IPS-15b (cell line): ENCODE data around the gene HTD2.

Experiments
- H3K27me3 ChIP-seq: one replicate; pipeline ENCODE4 v1.6.1; 2013; ENCODE audit warnings: low read length; ENCODE audit not compliant: control insufficient read depth, insufficient read depth
- H3K36me3 ChIP-seq: one replicate; pipeline ENCODE4 v1.6.1; 2013; ENCODE audit warnings: low read length; ENCODE audit not compliant: control insufficient read depth, insufficient read depth
- H3K4me1 ChIP-seq: one replicate; pipeline ENCODE4 v1.6.1; 2013; ENCODE audit warnings: mild to moderate bottlenecking, low read length; ENCODE audit not compliant: control insufficient read depth, insufficient read depth
- H3K4me3 ChIP-seq: one replicate; pipeline ENCODE4 v1.5.1; 2013; ENCODE audit warnings: low read depth, low read length
- H3K9ac ChIP-seq: one replicate; pipeline ENCODE4 v1.6.1; 2013; ENCODE audit warnings: low read depth, mild to moderate bottlenecking, low read length
- H3K9me3 ChIP-seq: one replicate; pipeline ENCODE4 v1.6.1; 2013; ENCODE audit warnings: mild to moderate bottlenecking, low read length; ENCODE audit not compliant: control insufficient read depth, insufficient read depth

Gene HTD2

DNA sequence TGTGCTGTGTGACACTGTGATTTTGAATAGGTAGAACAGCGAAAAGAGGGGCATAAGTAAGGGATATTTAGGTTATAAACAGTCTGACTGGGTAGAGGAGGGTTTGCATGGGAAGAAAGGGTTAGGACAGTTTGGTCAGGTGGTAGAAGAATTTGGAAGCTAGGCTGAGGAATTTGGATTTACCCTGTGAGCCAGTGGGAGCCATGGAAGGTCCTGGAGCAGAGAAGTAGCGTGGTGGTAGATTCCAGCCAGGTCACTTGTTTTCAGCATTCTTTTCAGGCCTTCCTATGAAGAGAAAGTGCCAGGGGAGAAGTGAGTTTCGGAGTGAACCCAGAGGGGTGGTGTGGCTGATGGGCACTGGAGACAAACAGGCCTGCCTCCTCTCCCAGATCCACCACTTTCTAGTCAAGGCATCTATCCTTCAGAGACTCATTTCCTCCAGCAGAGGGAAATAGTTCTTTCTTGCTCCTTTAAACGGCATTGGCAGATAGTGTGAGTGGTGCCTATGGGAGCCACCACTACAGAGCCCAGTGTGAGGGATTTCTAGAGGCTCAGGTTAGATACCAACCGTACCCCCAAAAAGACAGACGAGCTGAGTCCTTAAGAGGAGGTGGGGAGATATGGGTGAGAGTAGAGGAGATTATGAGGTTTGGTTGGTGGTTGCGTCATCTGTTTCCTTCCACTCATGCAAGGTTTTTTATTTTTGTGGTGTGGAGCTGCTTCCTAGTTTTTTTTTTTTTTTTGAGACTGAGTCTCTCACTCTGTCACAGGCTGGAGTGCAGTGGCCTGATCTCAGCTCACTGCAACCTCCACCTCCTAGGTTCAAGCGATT is 47.6 kb downstream of the HTD2 start:
- no peaks in the 10 kb centered on the region for H3K27me3 ChIP-seq
- no peaks in the 10 kb centered on the region for H3K36me3 ChIP-seq
- no peaks in the 10 kb centered on the region for H3K9me3 ChIP-seq
- H3K9ac ChIP-seq = no peak overlapping the region
- H3K4me1 ChIP-seq = peaks cover 6% of the 10 kb centered on the region
- no peak overlapping the region for H3K4me3 ChIP-seq

DNA sequence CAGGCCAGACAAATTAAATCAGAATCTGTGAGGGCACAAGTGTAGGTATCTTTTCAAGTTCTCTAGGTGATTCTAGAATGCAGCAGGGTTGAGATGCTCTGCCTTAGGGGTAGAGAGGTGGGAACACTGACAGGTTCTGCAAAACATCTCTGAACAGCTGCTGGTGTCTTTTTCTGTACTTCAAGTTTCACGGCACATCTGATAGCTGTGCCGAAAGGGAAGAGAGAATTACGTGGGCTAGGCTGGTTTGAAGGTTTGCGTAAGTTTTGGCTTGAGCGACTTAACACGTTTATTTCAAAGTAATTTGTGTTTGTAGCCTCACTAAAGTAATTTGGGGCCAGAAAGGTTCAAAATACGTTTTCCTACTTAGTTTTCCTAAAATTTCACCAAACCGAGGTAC is 48.9 kb downstream of the HTD2 start:
- no peak overlapping the region for H3K4me3 ChIP-seq
- H3K4me1 ChIP-seq = peaks cover 6% of the 10 kb centered on the region
- no peaks in the 10 kb centered on the region for H3K27me3 ChIP-seq
- no peaks in the 10 kb centered on the region for H3K36me3 ChIP-seq
- no peak overlapping the region for H3K9ac ChIP-seq
- H3K9me3 ChIP-seq = no peaks in the 10 kb centered on the region

DNA sequence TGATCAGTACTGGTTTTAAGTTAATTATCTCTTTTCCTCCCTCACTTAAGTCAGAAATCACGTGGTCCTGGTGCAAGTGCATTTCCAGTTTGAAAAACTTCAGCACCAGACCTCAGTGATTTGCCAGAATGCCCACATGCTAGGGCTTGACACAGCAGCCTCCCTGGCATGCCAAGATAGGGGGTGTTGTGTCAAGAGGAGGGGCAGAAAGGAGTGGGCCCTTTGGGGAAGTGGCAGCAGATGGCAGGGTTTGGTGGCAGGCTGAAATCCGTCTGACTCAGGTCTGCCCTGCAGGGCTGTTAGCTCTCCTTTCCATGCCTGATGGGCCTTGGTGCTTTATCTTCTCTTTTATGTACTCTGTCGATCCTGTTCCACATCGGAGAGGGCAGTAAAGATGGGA is 49.7 kb downstream of the HTD2 start:
- Histone ChIP-seq H3K4me1 (peaks cover 6% of the 10 kb centered on the region), H3K9me3 (no peaks in the 10 kb centered on the region), H3K4me3 (no peak overlapping the region), H3K27me3 (no peaks in the 10 kb centered on the region), H3K36me3 (no peaks in the 10 kb centered on the region), H3K9ac (no peak overlapping the region)

DNA sequence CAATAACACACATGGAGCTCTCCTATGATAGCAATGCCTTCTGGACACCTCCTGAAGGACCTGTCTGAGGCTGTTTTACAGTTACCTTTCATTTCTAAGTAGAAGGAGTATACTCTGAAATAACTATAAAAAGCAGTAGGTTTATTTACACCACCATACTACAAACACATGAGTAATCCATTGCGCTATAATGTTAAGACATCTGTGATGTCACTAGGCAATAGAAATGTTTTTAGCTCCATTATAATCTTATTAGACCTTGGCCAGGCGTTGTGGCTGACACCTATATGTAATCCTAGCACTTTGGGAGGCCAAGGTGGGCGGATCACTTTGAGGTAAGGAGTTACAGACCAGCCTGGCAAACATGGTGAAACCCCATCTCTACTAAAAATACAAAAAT is 51.1 kb downstream of the HTD2 start:
- no peak overlapping the region for H3K4me3 ChIP-seq
- no peaks in the 10 kb centered on the region for H3K36me3 ChIP-seq
- no peaks in the 10 kb centered on the region for H3K4me1 ChIP-seq
- H3K9me3 ChIP-seq = no peaks in the 10 kb centered on the region
- no peak overlapping the region for H3K9ac ChIP-seq
- H3K27me3 ChIP-seq = no peaks in the 10 kb centered on the region

DNA sequence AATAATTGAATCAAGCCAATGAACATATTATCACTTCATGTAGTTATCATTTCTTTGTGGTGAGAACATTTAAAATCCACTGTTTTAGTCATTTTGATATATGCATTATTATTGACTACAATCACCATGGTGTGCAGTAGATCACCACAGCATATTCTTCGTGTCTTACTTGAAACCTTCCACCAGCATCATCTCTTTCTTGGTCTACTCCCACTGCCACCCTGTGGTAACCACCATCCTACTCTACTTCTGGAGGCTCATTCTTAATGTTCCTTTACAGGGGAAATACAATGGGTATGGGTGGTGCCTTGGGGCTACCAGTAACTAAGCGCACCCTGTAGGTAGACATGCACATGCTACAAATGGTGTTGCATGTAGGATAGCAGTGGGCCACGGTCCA is 51.8 kb downstream of the HTD2 start:
- H3K4me1 ChIP-seq = no peaks in the 10 kb centered on the region
- no peak overlapping the region for H3K9ac ChIP-seq
- H3K9me3 ChIP-seq = no peaks in the 10 kb centered on the region
- H3K4me3 ChIP-seq = no peak overlapping the region
- no peaks in the 10 kb centered on the region for H3K27me3 ChIP-seq
- H3K36me3 ChIP-seq = no peaks in the 10 kb centered on the region

DNA sequence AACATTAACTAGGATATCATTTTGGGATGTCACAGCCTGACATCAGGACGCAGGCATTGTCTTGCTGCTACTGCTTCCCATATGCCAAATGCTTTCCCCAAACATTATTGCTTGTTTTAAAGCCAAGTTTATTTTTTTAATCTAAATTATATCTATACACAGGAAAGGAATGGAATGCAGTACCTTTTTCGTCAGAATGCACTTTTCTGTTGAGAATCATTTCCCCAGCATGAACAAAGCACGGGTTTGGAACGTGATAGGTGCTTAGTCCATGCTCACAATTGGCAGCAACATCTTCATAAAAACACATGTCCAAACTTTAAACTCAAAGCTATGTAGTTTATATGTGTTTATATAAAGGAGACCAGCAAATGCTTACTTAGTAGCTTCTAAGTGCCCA is 52.5 kb downstream of the HTD2 start:
- no peaks in the 10 kb centered on the region for H3K36me3 ChIP-seq
- H3K9ac ChIP-seq = no peak overlapping the region
- no peaks in the 10 kb centered on the region for H3K4me1 ChIP-seq
- H3K27me3 ChIP-seq = no peaks in the 10 kb centered on the region
- no peaks in the 10 kb centered on the region for H3K9me3 ChIP-seq
- H3K4me3 ChIP-seq = no peak overlapping the region

DNA sequence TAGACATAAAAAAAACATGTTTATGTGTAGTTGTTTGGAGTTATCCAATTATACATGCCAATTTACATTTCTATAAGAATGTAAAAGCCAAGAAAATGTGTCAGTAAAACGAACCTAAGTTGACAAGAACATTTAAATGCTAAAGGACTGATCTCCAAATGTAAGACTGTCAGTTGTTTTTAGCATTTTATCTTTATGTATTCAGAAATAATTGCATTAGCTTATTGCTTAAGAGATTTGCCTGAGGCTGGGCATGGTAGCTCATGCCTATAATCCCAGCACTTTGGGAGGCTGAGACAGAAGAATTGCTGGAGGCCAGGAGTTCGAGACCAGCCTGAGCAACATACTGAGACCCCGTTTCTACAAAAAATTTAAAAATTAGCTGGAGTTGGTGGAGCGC is 53.3 kb downstream of the HTD2 start:
- Histone ChIP-seq H3K9me3 (no peaks in the 10 kb centered on the region), H3K9ac (no peak overlapping the region), H3K27me3 (no peaks in the 10 kb centered on the region), H3K4me3 (no peak overlapping the region), H3K36me3 (no peaks in the 10 kb centered on the region), H3K4me1 (no peaks in the 10 kb centered on the region)

DNA sequence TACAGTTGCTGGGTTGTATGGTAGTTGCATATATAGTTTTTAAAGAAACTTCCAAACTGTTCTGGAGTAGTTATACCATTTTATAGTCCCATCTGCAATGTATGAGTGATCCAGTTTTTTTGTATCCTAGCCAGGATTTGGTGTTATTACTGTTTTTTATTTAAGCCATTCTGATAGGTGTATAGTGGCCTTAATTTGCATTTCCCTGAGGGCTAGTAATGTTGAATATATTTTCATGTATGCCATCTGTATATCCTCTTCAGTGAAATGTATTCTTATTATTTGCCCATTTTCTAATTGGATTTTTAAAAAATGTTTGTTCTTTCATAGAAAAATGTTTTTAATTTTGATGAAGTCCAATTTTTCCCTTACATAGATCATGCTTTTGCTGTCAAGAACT is 55.5 kb downstream of the HTD2 start:
- H3K9me3 ChIP-seq = no peaks in the 10 kb centered on the region
- no peaks in the 10 kb centered on the region for H3K36me3 ChIP-seq
- peaks cover 2% of the 10 kb centered on the region for H3K4me1 ChIP-seq
- H3K4me3 ChIP-seq = no peak overlapping the region
- no peak overlapping the region for H3K9ac ChIP-seq
- no peaks in the 10 kb centered on the region for H3K27me3 ChIP-seq

DNA sequence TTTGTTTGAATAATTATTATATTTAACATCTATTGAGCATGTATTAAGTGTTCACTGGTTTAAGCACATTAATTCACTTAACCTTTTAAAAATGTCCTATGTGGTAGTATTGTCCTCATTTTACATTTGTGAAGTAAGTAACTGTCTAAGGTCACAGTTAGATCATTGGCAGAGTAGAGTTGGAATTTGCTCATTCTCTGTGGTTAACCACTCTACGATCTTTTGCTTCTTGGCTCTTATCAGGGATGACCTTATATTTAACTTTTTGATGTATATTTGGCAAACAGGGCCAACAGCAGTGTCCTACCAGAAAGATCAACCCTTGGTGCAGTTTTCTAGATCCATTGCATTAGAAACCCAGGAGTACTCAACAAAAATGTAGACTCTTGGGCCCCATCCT is 60.4 kb downstream of the HTD2 start:
- H3K9ac ChIP-seq = no peak overlapping the region
- H3K9me3 ChIP-seq = no peaks in the 10 kb centered on the region
- H3K4me3 ChIP-seq = no peak overlapping the region
- no peaks in the 10 kb centered on the region for H3K27me3 ChIP-seq
- no peaks in the 10 kb centered on the region for H3K36me3 ChIP-seq
- peaks cover 2% of the 10 kb centered on the region for H3K4me1 ChIP-seq

DNA sequence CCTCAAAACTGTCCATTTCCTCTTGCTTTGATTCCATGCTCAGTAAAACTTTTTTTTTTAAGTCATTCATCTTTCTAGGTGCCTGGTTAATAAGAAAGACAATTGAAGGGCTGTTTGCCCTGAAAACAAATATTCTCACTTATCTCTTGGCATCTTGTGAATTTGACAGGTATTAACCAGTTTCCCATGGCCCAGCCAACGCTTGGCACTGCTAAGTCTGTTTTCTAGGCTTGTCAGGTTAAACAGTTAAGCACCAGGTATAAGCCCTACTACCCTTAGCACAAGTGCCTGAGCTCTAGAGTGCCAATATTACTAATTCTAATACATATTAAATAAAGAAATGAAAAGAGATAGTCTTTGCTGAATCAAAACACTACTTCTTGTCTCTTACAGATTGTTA is 62.7 kb downstream of the HTD2 start:
- Histone ChIP-seq H3K9ac (no peak overlapping the region), H3K36me3 (no peaks in the 10 kb centered on the region), H3K4me1 (peaks cover 2% of the 10 kb centered on the region), H3K27me3 (no peaks in the 10 kb centered on the region), H3K4me3 (no peak overlapping the region), H3K9me3 (no peaks in the 10 kb centered on the region)
